Gastroesophageal sphincter (tissue), 4 donors: ENCODE results near the gene UBL3. TPM values are rescaled to one million over a fixed set of nuclear protein-coding genes. Genes with fewer than 3 reads are reported as not detected.
A peak's percentile ranks its signal among the peaks of the same experiment; 100 is the strongest.

ENCODE experiments used
- ATAC-seq: fragments of 150-250 bp; one replicate; pipeline ENCODE4 v1.9.1; 2016; ENCODE audit warnings: mild to moderate bottlenecking, moderate library complexity
- H3K27ac ChIP-seq, 4 donors: fragments of 200-600 bp; sonication (generic) in 3 of 4; 1 replicate in 3 of 4; 2 replicates in 1 of 4; pipeline ENCODE4 v1.5.1; 2016 to 2019
- H3K27me3 ChIP-seq: fragments of 200-600 bp; sonication (generic); one replicate; pipeline ENCODE4 v1.5.1; 2019
- H3K36me3 ChIP-seq, 2 donors: fragments of 200-600 bp; sonication (generic); one replicate each; pipeline ENCODE4 v1.5.1; 2019; ENCODE audit warnings: control low read depth in 1 of 2
- H3K4me1 ChIP-seq, 3 donors: fragments of 200-600 bp; sonication (generic); 1 replicate in 2 of 3; 2 replicates in 1 of 3; pipeline ENCODE4 v1.5.1; 2016 to 2019; ENCODE audit warnings: control low read depth in 2 of 3
- H3K4me3 ChIP-seq, 2 donors: fragments of 200-600 bp; sonication (generic); one replicate each; pipeline ENCODE4 v1.5.1; 2019; ENCODE audit warnings: mild to moderate bottlenecking in 1 of 2, moderate library complexity in 1 of 2
- H3K9me3 ChIP-seq, 3 donors: fragments of 200-600 bp; sonication (generic); one replicate each; pipeline ENCODE4 v1.5.1; 2017 to 2019; ENCODE audit warnings: control low read depth in 2 of 3
- CTCF ChIP-seq, 4 experiments: fragments of 200-600 bp in 2 of 4; fragments of 450-650 bp in 2 of 4; sonication (generic) in 1 of 4; IDR thresholded peaks; one replicate each; pipeline ENCODE4 v1.5.1; 2017 to 2019; ENCODE audit warnings: antibody characterized with exemption in 4 of 4, mild to moderate bottlenecking in 2 of 4, moderate library complexity in 2 of 4
- EP300 ChIP-seq: sonication (generic); formaldehyde crosslinking; IDR thresholded peaks from one replicate; pipeline ENCODE4 v1.6.1; 2017; ENCODE audit warnings: antibody characterized with exemption, mild to moderate bottlenecking
- POLR2A ChIP-seq, 2 donors: fragments of 450-650 bp; IDR thresholded peaks; one replicate each; pipeline ENCODE4 v1.6.1; 2017; ENCODE audit warnings: antibody characterized with exemption in 2 of 2, mild to moderate bottlenecking in 2 of 2, moderate library complexity in 1 of 2
- POLR2AphosphoS5 ChIP-seq: sonication (generic); formaldehyde crosslinking; IDR thresholded peaks from one replicate; pipeline ENCODE4 v1.6.1; 2017; ENCODE audit warnings: antibody characterized with exemption
- WGBS, 2 donors: methylation state at CpG; one replicate each; pipeline ENCODE4 v1.1.5; 2018; ENCODE audit warnings: low coverage in 1 of 2; 5-methylcytosine and 5-hydroxymethylcytosine counted together
- total RNA-seq, 4 donors: library from RNA; depleted of rRNA; stranded (reverse); fragments of >200 nt; gene quantifications; one replicate each; pipeline ENCODE4 v1.1.0, GENCODE V29; 2016

The UBL3 gene
- total RNA-seq, 4 donors from 2014 or later: 36.7 to 46.7 (median 38.6) TPM

GRCh38 chr13:29888306-29888705 is 37.9 kb upstream of the UBL3 start:
- Histone ChIP-seq H3K4me1 (no peaks in the 10 kb centered on the region), H3K27ac (no peak overlapping the region), H3K9me3 (no peaks in the 10 kb centered on the region), H3K4me3 (no peak overlapping the region), H3K36me3 (no peaks in the 10 kb centered on the region), H3K27me3 (no peaks in the 10 kb centered on the region)
- TF ChIP-seq EP300: no peak
- no peak for TF ChIP-seq POLR2AphosphoS5
- no peak for TF ChIP-seq CTCF (IDR thresholded peaks at IDR 0.05)
- TF ChIP-seq POLR2A (IDR thresholded peaks at IDR 0.05): no peak
- WGBS, 2 donors: 78 to 85% methylated on average over 4 of the region's 4 CpGs
- peak; percentile 57 for ATAC-seq

GRCh38 chr13:29887686-29888085 is 37.3 kb upstream of the UBL3 start:
- Histone ChIP-seq H3K36me3 (no peaks in the 10 kb centered on the region), H3K9me3 (no peaks in the 10 kb centered on the region), H3K4me3 (no peak overlapping the region), H3K27ac (no peak overlapping the region), H3K4me1 (no peaks in the 10 kb centered on the region), H3K27me3 (no peaks in the 10 kb centered on the region)
- ATAC-seq: no peak
- TF ChIP-seq EP300: no peak
- no peak for TF ChIP-seq POLR2AphosphoS5
- TF ChIP-seq CTCF (IDR thresholded peaks at IDR 0.05): no peak
- no peak for TF ChIP-seq POLR2A (IDR thresholded peaks at IDR 0.05)
- WGBS, 2 donors: 64 to 76% methylated on average over 1 to 3 of the region's 5 CpGs

- no peaks in the 10 kb centered on the region for H3K27me3 ChIP-seq
- TF ChIP-seq EP300 (no peak), CTCF (IDR thresholded peaks at IDR 0.05) (no peak), POLR2AphosphoS5 (no peak), POLR2A (IDR thresholded peaks at IDR 0.05) (no peak)
- ATAC-seq: no peak
- H3K27ac ChIP-seq: no peak overlapping the region
- H3K9me3 ChIP-seq: no peaks in the 10 kb centered on the region
- H3K4me3 ChIP-seq: no peak overlapping the region
- no peaks in the 10 kb centered on the region for H3K36me3 ChIP-seq
- H3K4me1 ChIP-seq: no peaks in the 10 kb centered on the region
- 67 to 80% methylated on average over 1 to 5 of the region's 5 CpGs for WGBS, 2 donors
Observed at GRCh38 chr13:29887030-29887557, 36.7 kb upstream of the UBL3 start.

- no peaks in the 10 kb centered on the region for H3K9me3 ChIP-seq
- TF ChIP-seq EP300 (no peak), POLR2A (IDR thresholded peaks at IDR 0.05) (no peak), POLR2AphosphoS5 (no peak), CTCF (IDR thresholded peaks at IDR 0.05) (no peak)
- 62% methylated on average over 6 of the region's 8 CpGs; no CpG with 5 or more reads in 1 of the 2 donors for WGBS, 2 donors
- H3K27me3 ChIP-seq: no peaks in the 10 kb centered on the region
- no peak for ATAC-seq
- no peak overlapping the region for H3K4me3 ChIP-seq
- H3K36me3 ChIP-seq: no peaks in the 10 kb centered on the region
- no peak overlapping the region for H3K27ac ChIP-seq
- no peaks in the 10 kb centered on the region for H3K4me1 ChIP-seq
Observed at GRCh38 chr13:29886446-29886845, 36.0 kb upstream of the UBL3 start.

- TF ChIP-seq POLR2A (IDR thresholded peaks at IDR 0.05): no peak
- TF ChIP-seq POLR2AphosphoS5: no peak
- TF ChIP-seq CTCF (IDR thresholded peaks at IDR 0.05): no peak
- TF ChIP-seq EP300: no peak
- no peaks in the 10 kb centered on the region for H3K4me1 ChIP-seq
- H3K9me3 ChIP-seq: no peaks in the 10 kb centered on the region
- no peaks in the 10 kb centered on the region for H3K36me3 ChIP-seq
- WGBS, 2 donors: 100% methylated on average over 1 of the region's 1 CpG; no CpG with 5 or more reads in 1 of the 2 donors
- no peaks in the 10 kb centered on the region for H3K27me3 ChIP-seq
- no peak for ATAC-seq
- H3K4me3 ChIP-seq: no peak overlapping the region
- no peak overlapping the region for H3K27ac ChIP-seq
Observed at GRCh38 chr13:29885989-29886388, 35.6 kb upstream of the UBL3 start.
